B cell (primary cell): ENCODE data around the gene BMP6. TPM values are rescaled to one million over a fixed set of nuclear protein-coding genes. Genes with fewer than 3 reads are reported as not detected.

Source experiments
- ATAC-seq: fragments of 200-7000 bp; cut with Tn5 transposase; one replicate; pipeline ENCODE4 v1.10.0; 2021; ENCODE audit warnings: low read depth, mild to moderate bottlenecking, moderate number of reproducible peaks, moderate library complexity
- CTCF ChIA-PET: fragments of 350-600 bp; sonication (Branson Sonifier 250); formaldehyde crosslinking; loops from one replicate; lab custom pipeline; 2021; ENCODE audit warnings: antibody characterized with exemption, inconsistent platforms; lab: Charles Lee
- POLR2A ChIA-PET: fragments of 350-600 bp; sonication (Branson Sonifier 250); formaldehyde crosslinking; loops from one replicate; lab custom pipeline; 2021; ENCODE audit warnings: antibody characterized with exemption; lab: Charles Lee
- DNase-seq: peaks from one replicate; pipeline ENCODE4 v3.0.0; 2013
- H2AFZ ChIP-seq: 2 replicates; pipeline ENCODE4 v1.6.1; 2012; ENCODE audit warnings: mild to moderate bottlenecking, low read depth, low read length; ENCODE audit not compliant: insufficient read depth, poor library complexity, severe bottlenecking
- H3K27ac ChIP-seq, 2 donors: 1 replicate in 1 of 2; 2 replicates in 1 of 2; pipeline ENCODE4 v1.5.1; 2012 to 2013; ENCODE audit warnings: low read length in 2 of 2, mild to moderate bottlenecking in 2 of 2, moderate library complexity in 1 of 2
- H3K27me3 ChIP-seq, 4 experiments: fragments of 200-600 bp in 1 of 4; sonication (generic) in 1 of 4; replicated peaks in 1 of 4; 1 replicate in 2 of 4; 2 replicates in 2 of 4; pipeline versions ENCODE4 v1.6.1 to v1.7.0; 2013 to 2016; ENCODE audit warnings: low read length in 3 of 4, mild to moderate bottlenecking in 2 of 4, mixed read lengths in 1 of 4, moderate library complexity in 1 of 4; ENCODE audit not compliant: insufficient read depth in 4 of 4, control insufficient read depth in 3 of 4; ENCODE audit errors: control extremely low read depth in 1 of 4
- H3K36me3 ChIP-seq, 2 experiments: replicated peaks in 1 of 2; 1 replicate in 1 of 2; 2 replicates in 1 of 2; pipeline versions ENCODE4 v1.6.1 to v1.7.1; 2013; ENCODE audit warnings: low read length in 1 of 2; ENCODE audit not compliant: insufficient read depth in 2 of 2, control insufficient read depth in 1 of 2; ENCODE audit errors: control extremely low read depth in 1 of 2, extremely low read depth in 1 of 2
- H3K4me1 ChIP-seq, 2 donors: fragments of 200-600 bp in 1 of 2; sonication (generic) in 1 of 2; 1 replicate in 1 of 2; 2 replicates in 1 of 2; pipeline versions ENCODE4 v1.5.1 to v1.6.1; 2013 to 2017; ENCODE audit warnings: low read length in 2 of 2; ENCODE audit not compliant: control insufficient read depth in 2 of 2, insufficient read depth in 2 of 2
- H3K4me2 ChIP-seq: replicated peaks from 2 replicates; pipeline ENCODE3; 2012; ENCODE audit warnings: mild to moderate bottlenecking, low read depth, low read length; ENCODE audit not compliant: poor library complexity, severe bottlenecking
- H3K4me3 ChIP-seq, 5 experiments: fragments of 200-600 bp in 1 of 5; sonication (generic) in 1 of 5; 1 replicate in 3 of 5; 2 replicates in 2 of 5; pipeline versions ENCODE4 v1.5.1 to v1.7.0; 2011 to 2016; ENCODE audit warnings: low read length in 4 of 5, mild to moderate bottlenecking in 4 of 5, low read depth in 2 of 5, control low read depth in 1 of 5, moderate library complexity in 1 of 5; ENCODE audit not compliant: insufficient read depth in 1 of 5; ENCODE audit errors: control extremely low read depth in 1 of 5, extremely low read depth in 1 of 5
- H3K79me2 ChIP-seq: fragments of 200-600 bp; sonication (generic); one replicate; pipeline ENCODE4 v1.6.0; 2016; ENCODE audit warnings: low read length; ENCODE audit not compliant: control insufficient read depth, insufficient read depth
- H3K9ac ChIP-seq: fragments of 200-600 bp; sonication (generic); 2 replicates; pipeline ENCODE4 v1.6.1; 2017; ENCODE audit warnings: mild to moderate bottlenecking, low read length, moderate library complexity
- H3K9me3 ChIP-seq, 3 donors: one replicate each; pipeline versions ENCODE4 v1.6.1 to v1.7.1; 2013; ENCODE audit warnings: low read length in 2 of 3; ENCODE audit not compliant: control insufficient read depth in 2 of 3, insufficient read depth in 1 of 3; ENCODE audit errors: control extremely low read depth in 1 of 3
- H4K20me1 ChIP-seq: 2 replicates; pipeline ENCODE4 v1.6.0; 2012; ENCODE audit warnings: mild to moderate bottlenecking, low read length; ENCODE audit not compliant: insufficient read depth, control insufficient read depth, poor library complexity, severe bottlenecking
- H3K27ac Mint-ChIP-seq: one replicate; pipeline ENCODE4 v1.8.0; 2021; ENCODE audit warnings: mixed read lengths
- H3K27me3 Mint-ChIP-seq: one replicate; pipeline ENCODE4 v1.8.0; 2021; ENCODE audit warnings: mixed read lengths
- H3K4me1 Mint-ChIP-seq: one replicate; pipeline ENCODE4 v1.8.0; 2021; ENCODE audit warnings: mixed read lengths
- H3K4me3 Mint-ChIP-seq: one replicate; pipeline ENCODE4 v1.8.0; 2021; ENCODE audit warnings: mixed read lengths
- H3K9me3 Mint-ChIP-seq: one replicate; pipeline ENCODE4 v1.8.0; 2022; ENCODE audit warnings: mixed read lengths; ENCODE audit not compliant: insufficient read depth
- CTCF ChIP-seq: fragments of 200-600 bp; IDR thresholded peaks from one replicate; pipeline ENCODE4 v1.8.0; 2022; ENCODE audit warnings: antibody characterized with exemption, mild to moderate bottlenecking
- EZH2 ChIP-seq: IDR thresholded peaks from 2 replicates; pipeline ENCODE4 v1.6.1; 2012; ENCODE audit warnings: borderline replicate concordance, low read depth, mild to moderate bottlenecking, moderate library complexity, low read length; ENCODE audit not compliant: insufficient read depth, poor library complexity, severe bottlenecking
- WGBS: methylation state at CpG from one replicate; pipeline ENCODE4 v1.1.5; 2013; ENCODE audit warnings: missing lambda C conversion rate; ENCODE audit not compliant: insufficient coverage; 5-methylcytosine and 5-hydroxymethylcytosine counted together
- intact Hi-C: fragments of 100-400 bp; cut with micrococcal nuclease; formaldehyde crosslinking; loops from one replicate; pipeline ENCODE4 v1.10.0; 2022
- polyA plus RNA-seq: library from polyadenylated mRNA; depleted of rRNA; stranded (reverse); fragments of >200 nt; gene quantifications from 2 replicates; pipeline ENCODE4 v1.2.3, GENCODE V29; 2012
- total RNA-seq, 2 donors: library from RNA; stranded (reverse); fragments of 120-200 nt in 1 of 2; gene quantifications; 1 replicate in 1 of 2; 2 replicates in 1 of 2; pipeline versions ENCODE4 v1.2.3 to v1.2.4, GENCODE V29; 2013 to 2022

The BMP6 gene
- total and polyA plus RNA-seq, 2 donors (not counting 1 experiment from before 2014, with no cell fraction given), result 0.43 to 2.9 TPM

- Mint-ChIP-seq H3K9me3 (no peaks in the 10 kb centered on the region), H3K4me3 (no peak overlapping the region), H3K4me1 (no peaks in the 10 kb centered on the region), H3K27ac (no peak overlapping the region), H3K27me3 (peaks cover 29% of the 10 kb centered on the region)
- CTCF ChIA-PET, result no interaction called here
- intact Hi-C loops, result no loop called here
- no peaks in the 10 kb centered on the region for H3K36me3 ChIP-seq
- no peaks in the 10 kb centered on the region for H3K9me3 ChIP-seq
- H2AFZ ChIP-seq, result no peak overlapping the region
- H3K27me3 ChIP-seq, result peaks cover 0 to 4% (median 2%) of the 10 kb centered on the region in 4 experiments
- no peak overlapping the region for H3K27ac ChIP-seq
- TF ChIP-seq EZH2 (no peak), CTCF (no peak)
- POLR2A ChIA-PET, result no interaction called here
- no CpG with 5 or more reads among the region's 1 CpG for WGBS
- DNase-seq (no peak), ATAC-seq (no peak)
- H3K4me2 ChIP-seq, result no peak overlapping the region
- no peaks in the 10 kb centered on the region for H4K20me1 ChIP-seq
- H3K4me3 ChIP-seq, result no peak overlapping the region
- no peaks in the 10 kb centered on the region for H3K4me1 ChIP-seq
- no peaks in the 10 kb centered on the region for H3K79me2 ChIP-seq
- no peak overlapping the region for H3K9ac ChIP-seq
Observed at GRCh38 chr6:7684076-7684475, 41.8 kb upstream of the BMP6 start.

GRCh38 chr6:7684843-7685242 is 41.1 kb upstream of the BMP6 start:
- ChIA-PET CTCF (no interaction called here), POLR2A (no interaction called here)
- Histone ChIP-seq H3K27me3 (peaks cover 0 to 4% (median 2%) of the 10 kb centered on the region in 4 experiments), H3K4me2 (no peak overlapping the region), H3K4me1 (no peaks in the 10 kb centered on the region), H3K79me2 (no peaks in the 10 kb centered on the region), H3K27ac (no peak overlapping the region), H3K9ac (no peak overlapping the region), H4K20me1 (no peaks in the 10 kb centered on the region), H3K9me3 (no peaks in the 10 kb centered on the region), H2AFZ (no peak overlapping the region), H3K36me3 (no peaks in the 10 kb centered on the region), H3K4me3 (no peak overlapping the region)
- DNase-seq (no peak), ATAC-seq (no peak)
- intact Hi-C loops, result no loop called here
- Mint-ChIP-seq H3K4me3 (no peak overlapping the region), H3K4me1 (no peaks in the 10 kb centered on the region), H3K27me3 (peaks cover 30% of the 10 kb centered on the region), H3K9me3 (no peaks in the 10 kb centered on the region), H3K27ac (no peak overlapping the region)
- WGBS, result 84% methylated on average over 4 of the region's 4 CpGs
- TF ChIP-seq EZH2 (no peak), CTCF (no peak)
